GM18508 (cell line): ENCODE measurements around the gene ACOXL.

Experiments used
- ATAC-seq: cut with Tn5 transposase; IDR thresholded peaks from one replicate; pipeline ENCODE4 v1.9.1; 2021; ENCODE audit warnings: moderate number of reproducible peaks; ENCODE audit not compliant: insufficient read depth, unreplicated experiment

ACOXL gene

GRCh38 chr2:110984694-110985490 is 252.5 kb downstream of the ACOXL start:
- no peak for ATAC-seq

- ATAC-seq, result no peak
Observed at GRCh38 chr2:110990440-110990839, 258.1 kb downstream of the ACOXL start.

- ATAC-seq, result no peak
Observed at GRCh38 chr2:110991911-110992310, 259.5 kb downstream of the ACOXL start.

- ATAC-seq, result no peak
Observed at GRCh38 chr2:110992886-110993285, 260.5 kb downstream of the ACOXL start.

GRCh38 chr2:110993557-110994231 is 261.3 kb downstream of the ACOXL start:
- no peak for ATAC-seq

- no peak for ATAC-seq
Observed at GRCh38 chr2:110994250-110994961, 262.0 kb downstream of the ACOXL start.

- no peak for ATAC-seq
Observed at GRCh38 chr2:110995911-110996310, 263.5 kb downstream of the ACOXL start.

GRCh38 chr2:110997331-110998045 is 265.1 kb downstream of the ACOXL start:
- no peak for ATAC-seq

- no peak for ATAC-seq
Observed at GRCh38 chr2:110998311-110998710, 265.9 kb downstream of the ACOXL start.

GRCh38 chr2:110999626-111000025 is 267.3 kb downstream of the ACOXL start:
- no peak for ATAC-seq

- no peak for ATAC-seq
Observed at GRCh38 chr2:111005307-111005706, 272.9 kb downstream of the ACOXL start.

GRCh38 chr2:111005821-111006220 is 273.4 kb downstream of the ACOXL start:
- no peak for ATAC-seq

GRCh38 chr2:111007757-111008688 is 275.6 kb downstream of the ACOXL start:
- no peak for ATAC-seq

- no peak for ATAC-seq
Observed at GRCh38 chr2:111011218-111011617, 278.8 kb downstream of the ACOXL start.

- ATAC-seq, result no peak
Observed at GRCh38 chr2:111015283-111015995, 283.1 kb downstream of the ACOXL start.

- no peak for ATAC-seq
Observed at GRCh38 chr2:111017034-111017622, 284.8 kb downstream of the ACOXL start.

- ATAC-seq, result no peak
Observed at GRCh38 chr2:111017909-111018308, 285.5 kb downstream of the ACOXL start.

- ATAC-seq, result no peak
Observed at GRCh38 chr2:111019381-111019780, 287.0 kb downstream of the ACOXL start.
